HepG2 (cell line): ENCODE data around the gene CCDC30. TPM values are rescaled to one million over a fixed set of nuclear protein-coding genes. Genes with fewer than 3 reads are reported as not detected.

ENCODE experiments used
- ATAC-seq: fragments of 200-7000 bp; cut with Tn5 transposase; 3 replicates; pipeline ENCODE4 v1.9.1; 2020; ENCODE audit warnings: mild to moderate bottlenecking, moderate library complexity
- BruUV-seq: library from RNA; stranded (reverse); fragments of 400-500 nt; replicated peaks from 2 replicates; lab custom pipeline; 2021; lab: Mats Ljungman, UMichigan
- CTCF ChIA-PET: fragments of 300-600 bp; formaldehyde crosslinking; extraction: SDS; loops from one replicate; lab custom pipeline; 2021; ENCODE audit warnings: low total read pairs, inconsistent platforms, low intra/inter-chr PET ratio; lab: Yijun Ruan, JAX
- POLR2A ChIA-PET: fragments of 350-600 bp; sonication (Branson Sonifier 250); formaldehyde crosslinking; loops from one replicate; lab custom pipeline; 2020; ENCODE audit warnings: antibody characterized with exemption, inconsistent platforms; lab: Yijun Ruan, JAX
- DNase-seq: peaks from one replicate; pipeline ENCODE4 v3.0.0-alpha.2; 2015; ENCODE audit warnings: low spot score
- FAIRE-seq: peaks from 3 replicates; lab custom pipeline; 2011; peaks lifted over from hg19 to GRCh38; lab: Jason Lieb, UNC
- H2AFZ ChIP-seq: one replicate; pipeline ENCODE4 v1.6.1; 2011; ENCODE audit warnings: low read length, inconsistent platforms
- H3K27ac ChIP-seq: fragments of 300-600 bp; 3 replicates; pipeline ENCODE4 v1.8.0; 2011; ENCODE audit warnings: mixed run types, mild to moderate bottlenecking, mixed read lengths, low read length, inconsistent platforms; ENCODE audit not compliant: insufficient read depth; ENCODE audit errors: extremely low read length
- H3K27me3 ChIP-seq, 2 experiments: fragments of 200-600 bp in 1 of 2; 2 replicates in 1 of 2; 3 replicates in 1 of 2; pipeline versions ENCODE4 v1.6.0 to v1.8.0; 2011; ENCODE audit warnings: low read length in 2 of 2, mild to moderate bottlenecking in 2 of 2, moderate library complexity in 2 of 2, inconsistent platforms in 1 of 2; ENCODE audit not compliant: insufficient read depth in 2 of 2, control insufficient read depth in 1 of 2
- H3K36me3 ChIP-seq, 2 experiments: fragments of 200-600 bp in 1 of 2; replicated peaks in 1 of 2; 2 replicates in 1 of 2; 3 replicates in 1 of 2; pipeline versions ENCODE4 v1.5.1 to v1.8.0; 2011; ENCODE audit warnings: low read length in 2 of 2, inconsistent platforms in 1 of 2; ENCODE audit not compliant: insufficient read depth in 2 of 2, control insufficient read depth in 1 of 2
- H3K4me1 ChIP-seq: 2 replicates; pipeline ENCODE4 v1.5.1; 2012; ENCODE audit warnings: low read length, inconsistent platforms; ENCODE audit not compliant: insufficient read depth
- H3K4me2 ChIP-seq: 2 replicates; pipeline ENCODE4 v1.6.0; 2011; ENCODE audit warnings: low read depth, low read length, inconsistent platforms
- H3K4me3 ChIP-seq, 3 experiments: fragments of 200-600 bp in 1 of 3; sonication (generic), shearing (Covaris generic) in 1 of 3; replicated peaks in 1 of 3; 2 replicates each; pipeline ENCODE4 v1.5.1; 2011 to 2016; ENCODE audit warnings: low read length in 3 of 3, inconsistent platforms in 2 of 3, low read depth in 2 of 3, mild to moderate bottlenecking in 2 of 3, control low read depth in 1 of 3, mixed read lengths in 1 of 3; ENCODE audit not compliant: insufficient read depth in 1 of 3
- H3K79me2 ChIP-seq: one replicate; pipeline ENCODE4 v1.6.1; 2011; ENCODE audit warnings: low read length, inconsistent platforms; ENCODE audit not compliant: insufficient read depth
- H3K9ac ChIP-seq: 2 replicates; pipeline ENCODE4 v1.6.0; 2011; ENCODE audit warnings: mild to moderate bottlenecking, low read depth, low read length, inconsistent platforms; ENCODE audit not compliant: insufficient read depth
- H3K9me3 ChIP-seq: 2 replicates; pipeline ENCODE4 v1.5.1; 2012; ENCODE audit warnings: mild to moderate bottlenecking, low read length
- H4K20me1 ChIP-seq: 2 replicates; pipeline ENCODE4 v1.6.0; 2011; ENCODE audit warnings: inconsistent platforms, mild to moderate bottlenecking, low read length, moderate library complexity; ENCODE audit not compliant: insufficient read depth
- CENPX ChIP-seq: sonication (generic); formaldehyde crosslinking; IDR thresholded peaks from 2 replicates; pipeline ENCODE4 v1.9.0; 2021; ENCODE audit warnings: mild to moderate bottlenecking, missing genetic modification reagents, moderate library complexity
- MTA1 ChIP-seq: sonication (generic); formaldehyde crosslinking; IDR thresholded peaks from 2 replicates; pipeline ENCODE4 v1.4.0; 2020; ENCODE audit warnings: missing genetic modification reagents, mild to moderate bottlenecking, borderline replicate concordance
- ZNF574 ChIP-seq: sonication (generic); formaldehyde crosslinking; IDR thresholded peaks from 2 replicates; pipeline ENCODE4 v1.4.0; 2020; ENCODE audit warnings: missing genetic modification reagents
- WGBS: methylation state at CpG from one replicate; pipeline ENCODE4 v1.1.6; 2017; ENCODE audit warnings: low lambda C conversion rate; 5-methylcytosine and 5-hydroxymethylcytosine counted together
- in situ Hi-C: cut with HindIII; loops from 2 replicates; pipeline ENCODE4 v1.10.0; 2017; ENCODE audit warnings: low pct_unique_long_range_greater_than_20kb; ENCODE audit not compliant: extremely low pct_ligation_motif_present
- intact Hi-C: fragments of 100-400 bp; cut with micrococcal nuclease; formaldehyde crosslinking; loops from one replicate; pipeline ENCODE4 v1.10.0; 2022; ENCODE audit not compliant: unreplicated experiment
- polyA plus RNA-seq, 8 experiments: library from polyadenylated mRNA; depleted of rRNA in 3 of 8; stranded (reverse) in 7 of 8; unstranded in 1 of 8; fragments of >200 nt; fragmentation: Illumina TruSeq in 4 of 8; extraction: Trizol in 4 of 8; gene quantifications; 2 replicates each; pipeline versions ENCODE4 v1.2.1 to v1.2.3, GENCODE V29; 2011 to 2016; ENCODE audit warnings: low read depth in 4 of 8, missing spikeins in 1 of 8, mixed read lengths in 1 of 8; ENCODE audit not compliant: insufficient read depth in 1 of 8
- total RNA-seq, 5 experiments: library from RNA; depleted of rRNA; stranded (reverse); fragments of >200 nt; fragmentation: Illumina TruSeq; extraction: Trizol; gene quantifications; 2 replicates each; pipeline ENCODE4 v1.2.3, GENCODE V29; 2016; ENCODE audit warnings: low read depth in 1 of 5
- TF ChIP-seq, protein P1 (sequence below): sonication (generic); formaldehyde crosslinking; IDR thresholded peaks from 2 replicates; pipeline ENCODE4 v1.4.0; 2020; ENCODE audit warnings: missing genetic modification reagents, borderline replicate concordance

The CCDC30 gene
- total and polyA plus RNA-seq, 2 of the 13 experiments (the other 11 are each of a cell fraction or from before 2014, with no cell fraction given) = 0.25 to 0.77 TPM

DNA sequence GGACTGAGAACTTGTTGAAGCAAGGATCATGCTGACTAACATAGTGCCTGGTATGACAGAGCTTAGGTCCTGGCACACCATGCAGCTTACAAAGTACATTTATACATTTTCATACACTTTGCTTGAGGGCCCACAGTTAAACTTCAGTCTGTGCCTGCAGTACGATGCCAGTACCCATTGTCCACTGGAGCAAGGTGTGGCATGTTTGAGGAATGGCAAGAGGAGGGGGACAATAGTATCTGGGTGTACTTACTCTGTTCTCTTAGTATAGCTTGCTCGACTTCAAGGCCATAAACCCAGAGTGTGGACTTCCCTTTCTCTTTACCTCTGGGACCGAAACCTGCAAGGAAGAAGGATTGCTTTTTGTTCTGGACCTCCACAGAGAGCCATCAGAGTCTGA, 212.4 kb downstream of the CCDC30 start:
- POLR2A ChIA-PET = interaction anchor here (1.4 kb wide), 1 partner anchor 17 kb away, joined by 4 read pairs; the partner anchor contains the start of gene PPIH
- BruUV-seq = no TSS peak
- no peaks in the 10 kb centered on the region for H3K9me3 ChIP-seq
- peaks cover 3 to 22% of the 10 kb centered on the region in 2 experiments for H3K36me3 ChIP-seq
- no peaks in the 10 kb centered on the region for H3K27me3 ChIP-seq
- WGBS = 97% methylated on average over 3 of the region's 3 CpGs
- peaks cover 9% of the 10 kb centered on the region for H3K4me1 ChIP-seq
- H4K20me1 ChIP-seq = no peaks in the 10 kb centered on the region
- no peak for ATAC-seq
- no peak overlapping the region for H3K4me3 ChIP-seq
- CTCF ChIA-PET = no interaction called here
- TF ChIP-seq, protein P1, sequence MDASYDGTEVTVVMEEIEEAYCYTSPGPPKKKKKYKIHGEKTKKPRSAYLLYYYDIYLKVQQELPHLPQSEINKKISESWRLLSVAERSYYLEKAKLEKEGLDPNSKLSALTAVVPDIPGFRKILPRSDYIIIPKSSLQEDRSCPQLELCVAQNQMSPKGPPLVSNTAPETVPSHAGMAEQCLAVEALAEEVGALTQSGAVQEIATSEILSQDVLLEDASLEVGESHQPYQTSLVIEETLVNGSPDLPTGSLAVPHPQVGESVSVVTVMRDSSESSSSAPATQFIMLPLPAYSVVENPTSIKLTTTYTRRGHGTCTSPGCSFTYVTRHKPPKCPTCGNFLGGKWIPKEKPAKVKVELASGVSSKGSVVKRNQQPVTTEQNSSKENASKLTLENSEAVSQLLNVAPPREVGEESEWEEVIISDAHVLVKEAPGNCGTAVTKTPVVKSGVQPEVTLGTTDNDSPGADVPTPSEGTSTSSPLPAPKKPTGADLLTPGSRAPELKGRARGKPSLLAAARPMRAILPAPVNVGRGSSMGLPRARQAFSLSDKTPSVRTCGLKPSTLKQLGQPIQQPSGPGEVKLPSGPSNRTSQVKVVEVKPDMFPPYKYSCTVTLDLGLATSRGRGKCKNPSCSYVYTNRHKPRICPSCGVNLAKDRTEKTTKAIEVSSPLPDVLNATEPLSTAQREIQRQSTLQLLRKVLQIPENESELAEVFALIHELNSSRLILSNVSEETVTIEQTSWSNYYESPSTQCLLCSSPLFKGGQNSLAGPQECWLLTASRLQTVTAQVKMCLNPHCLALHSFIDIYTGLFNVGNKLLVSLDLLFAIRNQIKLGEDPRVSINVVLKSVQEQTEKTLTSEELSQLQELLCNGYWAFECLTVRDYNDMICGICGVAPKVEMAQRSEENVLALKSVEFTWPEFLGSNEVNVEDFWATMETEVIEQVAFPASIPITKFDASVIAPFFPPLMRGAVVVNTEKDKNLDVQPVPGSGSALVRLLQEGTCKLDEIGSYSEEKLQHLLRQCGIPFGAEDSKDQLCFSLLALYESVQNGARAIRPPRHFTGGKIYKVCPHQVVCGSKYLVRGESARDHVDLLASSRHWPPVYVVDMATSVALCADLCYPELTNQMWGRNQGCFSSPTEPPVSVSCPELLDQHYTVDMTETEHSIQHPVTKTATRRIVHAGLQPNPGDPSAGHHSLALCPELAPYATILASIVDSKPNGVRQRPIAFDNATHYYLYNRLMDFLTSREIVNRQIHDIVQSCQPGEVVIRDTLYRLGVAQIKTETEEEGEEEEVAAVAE (CRISPR knock-in tag) = no peak
- TF ChIP-seq CENPX (no peak), ZNF574 (CRISPR knock-in tag) (no peak), MTA1 (CRISPR knock-in tag) (no peak)
- TF ChIP-seq, all 625 proteins: peak for 0
- Histone ChIP-seq H3K27ac (no peak overlapping the region), H2AFZ (no peak overlapping the region), H3K9ac (no peak overlapping the region), H3K4me2 (no peak overlapping the region), H3K79me2 (peaks cover 7% of the 10 kb centered on the region)
- intact Hi-C loops (no loop called here), in situ Hi-C loops (no loop called here)
- no peak for DNase-seq
- FAIRE-seq = no peak
